ENCODE results near the gene CRYBA1. TPM values are rescaled to one million over a fixed set of nuclear protein-coding genes. Genes with fewer than 3 reads are reported as not detected.
"Not testable (repeated sequence)": the region's sequence is repeated elsewhere in the genome, so short reads cannot be mapped to it uniquely, and the experiment has no call there.

The CRYBA1 gene
- total and polyA plus RNA-seq, 2 of the 8 experiments (the other 6 are each of a cell fraction or from before 2014, with no cell fraction given), result not detected

DNA sequence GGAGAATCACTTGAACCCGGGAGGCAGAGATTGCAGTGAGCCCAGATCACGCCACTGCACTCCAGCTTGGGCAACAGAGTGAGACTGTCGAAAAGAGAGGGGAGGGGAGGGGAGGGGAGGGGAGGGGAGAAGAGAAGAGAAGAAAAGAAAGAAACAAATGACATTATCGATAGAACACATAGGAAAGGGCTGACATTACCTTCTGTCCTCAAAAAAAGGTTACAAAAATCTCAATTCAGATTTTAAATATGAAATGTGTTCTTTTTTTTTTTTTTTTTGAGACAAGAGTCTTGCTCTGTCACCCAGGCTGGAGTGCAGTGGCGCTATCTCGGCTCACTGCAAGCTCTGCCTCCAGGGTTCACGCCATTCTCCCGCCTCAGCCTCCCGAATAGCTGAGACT lies 25.3 kb downstream of the CRYBA1 start:
- H3K14ac ChIP-seq (ENCODE audit: insufficient read length); H3K4ac ChIP-seq (replicated peaks; ENCODE audit: insufficient read length, low read depth, low read length); H3K79me1 ChIP-seq (ENCODE audit: low read depth, low read length); H3K9me3 ChIP-seq (ENCODE audit: insufficient read depth in 2 of 2, low read depth in 1 of 2, low read length in 1 of 2); H3K23ac ChIP-seq (ENCODE audit: insufficient read length); H4K8ac ChIP-seq (ENCODE audit: extremely low read depth, insufficient read depth, low read length); FAIRE-seq; H3K56ac ChIP-seq (replicated peaks; ENCODE audit: insufficient read length, low read depth, low read length); H4K5ac ChIP-seq (ENCODE audit: insufficient read length, low read depth, low read length); H3K18ac ChIP-seq (ENCODE audit: extremely low read depth, low read length); H2BK120ac ChIP-seq (replicated peaks; ENCODE audit: low read depth, low read length); H4K91ac ChIP-seq (replicated peaks; ENCODE audit: insufficient read length, low read length); H3K4me3 ChIP-seq (ENCODE audit: extremely low read depth in 1 of 4, insufficient read depth in 2 of 4, low read depth in 3 of 4, low read length in 4 of 4); H3K23me2 ChIP-seq (ENCODE audit: low read depth, low read length); H2BK12ac ChIP-seq (ENCODE audit: low read depth, low read length); H3K4me2 ChIP-seq (ENCODE audit: insufficient read depth in 1 of 2, low read depth in 2 of 2, low read length in 2 of 2); H3K4me1 ChIP-seq (replicated peaks in 1 of 4; ENCODE audit: control insufficient read depth in 3 of 4, insufficient read depth in 4 of 4, low read length in 3 of 4); CTCF ChIA-PET (ENCODE audit: partially characterized antibody); H2BK5ac ChIP-seq (ENCODE audit: low read depth, low read length); H2AK5ac ChIP-seq (ENCODE audit: low read depth, low read length); DNase-seq (ENCODE audit: low read depth in 1 of 2, low spot score in 2 of 2); H3K27ac ChIP-seq (ENCODE audit: low read depth, low read length); H2BK20ac ChIP-seq (ENCODE audit: low read length); H2AFZ ChIP-seq (ENCODE audit: low read length); H2BK15ac ChIP-seq (ENCODE audit: low read length); H3K9ac ChIP-seq (replicated peaks in 1 of 4; ENCODE audit: extremely low read depth in 1 of 4, low read depth in 3 of 4, low read length in 3 of 4); H3K27me3 ChIP-seq (replicated peaks in 1 of 4; ENCODE audit: control insufficient read depth in 3 of 4, extremely low read depth in 1 of 4, insufficient read depth in 3 of 4, low read length in 3 of 4): not testable (repeated sequence)
- Histone ChIP-seq H3K79me2 (ENCODE audit: control insufficient read depth in 1 of 2, insufficient read depth in 2 of 2, low read length in 2 of 2) (peaks cover 26 to 96% of the 10 kb centered on the region in 2 experiments), H3K36me3 (ENCODE audit: control insufficient read depth in 2 of 4, insufficient read depth in 4 of 4, low read length in 3 of 4) (peaks cover 3 to 52% (median 8%) of the 10 kb centered on the region in 4 experiments; a peak in 4 of 8 replicates), H4K20me1 (replicated peaks in 1 of 2; ENCODE audit: control insufficient read depth in 1 of 2, insufficient read depth in 2 of 2, low read length in 2 of 2) (peaks cover 17 to 22% of the 10 kb centered on the region in 2 experiments)
- WGBS, 2 experiments (ENCODE audit: extremely low coverage in 1 of 2, insufficient coverage in 1 of 2, insufficient read length in 1 of 2, insufficient replicate concordance in 2 of 2, low coverage in 1 of 2, low lambda C conversion rate in 2 of 2, missing lambda C conversion rate in 1 of 2), result 86% methylated on average over 7 of the region's 9 CpGs; no CpG with 5 or more reads in 1 of the 2 experiments
- POLR2A ChIA-PET (ENCODE audit: partially characterized antibody), result interaction anchor here (0.6 to 2.0 kb wide), 4 partner anchors 9 to 328 kb away, joined by 4 to 5 read pairs (median 4); partner anchors contain the start of gene NUFIP2
